NCI-H82 treated with DMSO at 0.1 percent for 48 hours (cell line): ENCODE measurements around the gene DUXB.

Source experiments
- DNase-seq: peaks from one replicate; lab custom pipeline; 2025; ENCODE audit not compliant: unreplicated experiment; lab: John Stamatoyannopoulos, UW

DUXB gene

DNA sequence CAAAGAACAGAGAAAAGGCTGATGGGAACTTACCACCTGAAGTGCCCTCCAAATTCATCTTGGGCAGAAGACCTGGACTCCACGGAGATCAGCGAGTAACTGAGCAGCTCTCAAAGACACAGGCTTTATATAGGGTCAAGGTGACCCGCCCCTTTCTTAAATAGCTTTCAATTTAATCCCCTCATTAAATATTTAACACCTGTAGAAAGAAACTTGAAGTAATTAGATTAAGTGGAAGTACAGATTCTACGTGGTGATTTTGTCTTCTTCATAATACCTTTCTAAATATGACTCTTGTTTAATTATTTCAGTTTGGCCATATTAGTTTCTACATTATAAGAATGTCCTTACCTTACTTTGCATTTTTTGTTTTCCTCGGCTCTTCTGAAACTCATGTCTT lies at the start of gene DUXB:
Gene DUXB, minus strand, starts transcription at position 101 of the 400 bp plus-strand sequence. Its CDS starts 43 bp downstream, at position 58.
- peak; percentile 61 for DNase-seq

DNA sequence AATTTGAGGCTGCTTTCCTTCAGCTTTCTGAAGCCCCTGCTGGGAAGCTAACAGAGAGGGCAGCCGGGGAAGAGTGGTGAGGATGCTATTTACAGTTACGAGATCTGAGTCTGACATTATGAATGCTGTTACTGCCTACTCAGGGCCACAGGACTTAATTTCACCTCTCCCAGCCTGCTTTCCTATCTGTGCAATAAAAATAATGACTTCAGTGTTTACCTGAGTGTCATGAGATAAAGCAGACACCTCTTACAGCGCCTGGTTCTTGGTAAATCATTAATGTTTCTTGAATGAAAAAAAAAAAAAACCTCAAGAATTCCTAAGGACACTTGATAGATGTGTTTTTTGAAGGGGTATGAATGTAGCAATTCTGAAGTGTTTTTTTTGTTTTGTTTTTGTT lies 49.3 kb upstream of the DUXB start:
- no peak for DNase-seq

DNA sequence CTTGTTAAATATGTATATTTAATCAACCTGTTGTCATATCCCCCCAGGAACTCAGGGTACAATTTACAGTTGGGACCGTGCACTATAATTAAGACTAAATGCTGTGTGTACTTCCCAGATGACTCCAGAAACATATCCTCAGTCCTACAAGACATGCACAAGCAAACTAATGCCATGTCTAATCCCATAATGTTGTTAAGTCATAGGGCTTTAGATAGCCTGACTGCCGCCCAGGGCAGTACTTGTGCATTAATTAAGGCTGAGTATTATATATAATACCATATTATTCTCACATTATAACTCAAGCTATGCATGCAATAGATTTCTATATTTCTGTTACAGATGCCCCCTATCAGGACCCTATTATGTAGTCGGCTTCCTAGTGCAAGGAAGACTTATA lies 45.1 kb upstream of the DUXB start:
- peak; percentile 55 for DNase-seq

GRCh38 chr16:75745823-75746222 lies 44.6 kb upstream of the DUXB start:
- no peak for DNase-seq

- no peak for DNase-seq
Measured at GRCh38 chr16:75745242-75745641, 44.0 kb upstream of the DUXB start.

DNA sequence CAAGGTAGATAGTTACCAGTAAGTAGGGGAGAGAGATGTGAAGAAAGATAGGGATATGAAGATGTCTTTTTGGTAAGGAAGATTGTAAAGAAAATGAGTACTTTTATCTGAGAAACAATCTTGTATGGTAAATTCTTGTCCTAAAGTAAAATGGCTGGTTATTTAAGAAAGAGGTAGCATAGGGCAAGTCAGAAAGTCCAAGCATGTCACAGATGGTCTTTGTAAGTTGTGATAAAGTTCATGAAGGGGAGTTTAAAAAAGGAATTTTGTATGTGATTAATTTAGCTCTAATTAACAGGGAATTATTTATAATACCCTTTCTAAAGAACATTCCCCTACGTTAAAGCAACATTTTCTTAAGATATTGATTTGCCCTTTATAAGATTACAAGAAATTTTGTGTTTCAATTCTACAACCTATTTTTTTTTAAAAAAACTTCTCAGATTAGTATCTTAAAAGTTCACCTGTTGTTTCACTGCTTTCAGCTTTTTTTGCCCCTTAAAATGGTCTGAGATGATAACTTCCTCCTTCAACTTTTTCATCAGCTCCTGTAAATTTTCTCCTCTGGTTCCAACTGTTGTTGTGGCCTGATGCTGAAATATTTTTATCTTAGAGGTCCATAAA lies 41.3 kb upstream of the DUXB start:
- DNase-seq, result no peak

DNA sequence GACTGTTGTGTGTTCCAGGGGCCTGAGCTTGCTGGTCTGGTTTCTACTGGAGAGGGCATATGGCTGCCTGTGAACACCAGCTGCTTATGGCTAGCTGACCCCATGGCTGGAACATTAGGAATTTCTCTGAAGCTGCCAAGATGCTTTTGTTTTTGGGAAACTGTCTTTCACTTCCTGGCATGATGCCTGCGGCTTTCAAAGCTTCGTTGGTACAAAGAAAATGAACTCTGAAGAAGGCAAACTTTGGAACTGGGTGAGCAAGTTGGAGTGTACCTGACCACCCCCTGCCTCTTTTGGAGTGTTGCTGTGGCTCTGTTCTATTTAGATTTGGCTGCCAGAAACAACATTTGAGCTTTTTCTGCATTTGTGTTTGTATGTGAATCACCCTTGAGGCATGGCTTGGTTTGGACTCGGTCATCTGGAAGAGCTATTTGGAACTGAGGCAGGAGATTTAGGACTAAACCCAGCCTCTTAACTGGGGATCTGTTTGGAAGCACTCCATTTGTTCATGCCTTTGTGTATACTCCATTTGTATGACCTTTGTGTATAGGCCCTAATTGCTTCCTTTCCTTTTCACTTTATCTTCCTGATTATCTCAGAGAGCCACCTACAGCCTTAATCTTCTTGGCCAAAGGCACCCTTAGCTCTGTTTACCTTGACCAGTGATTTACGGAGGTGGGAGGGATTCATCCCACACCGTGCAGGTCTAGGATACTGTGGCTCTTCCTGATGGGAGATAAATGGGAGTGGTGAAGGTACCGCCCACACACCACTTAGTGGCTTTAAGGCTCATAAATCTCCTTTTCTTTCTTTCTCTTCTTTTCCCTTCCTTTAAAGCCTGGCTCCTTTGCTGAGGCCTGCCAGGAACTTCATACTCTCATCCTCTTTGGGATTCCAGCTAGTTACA lies 32.3 kb upstream of the DUXB start:
- no peak for DNase-seq

- DNase-seq, result no peak
Measured at GRCh38 chr16:75732871-75733270, 31.6 kb upstream of the DUXB start.

GRCh38 chr16:75727221-75727620 lies 26.0 kb upstream of the DUXB start:
- peak; percentile 6 for DNase-seq

GRCh38 chr16:75726390-75726789 lies 25.1 kb upstream of the DUXB start, which contains the start of gene CPHXL:
Gene CPHXL (minus strand): TSS chr16:75726490. CDS start chr16:75726442, 48 bp downstream.
- DNase-seq, result no peak

GRCh38 chr16:75718452-75718851 lies 17.2 kb upstream of the DUXB start:
- no peak for DNase-seq

DNA sequence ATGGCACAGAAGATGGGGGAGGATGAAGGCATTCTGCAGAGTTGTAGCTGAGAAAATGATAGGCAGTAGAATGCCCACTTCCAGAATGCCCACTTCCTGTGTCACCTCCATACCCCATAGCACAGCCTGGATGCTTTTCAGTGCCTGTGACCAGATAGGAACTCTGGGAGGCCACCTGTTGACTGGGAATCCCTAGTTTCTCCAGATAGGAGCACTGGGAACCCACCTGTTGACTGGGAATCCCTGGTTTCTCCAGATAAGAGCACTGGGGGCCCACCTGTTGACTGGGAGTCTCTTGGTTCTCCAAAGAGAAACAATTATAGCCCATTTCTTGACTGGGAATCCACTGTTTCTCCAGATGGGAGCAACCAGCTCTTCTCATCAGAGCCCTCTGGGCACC lies 13.4 kb upstream of the DUXB start:
- no peak for DNase-seq

DNA sequence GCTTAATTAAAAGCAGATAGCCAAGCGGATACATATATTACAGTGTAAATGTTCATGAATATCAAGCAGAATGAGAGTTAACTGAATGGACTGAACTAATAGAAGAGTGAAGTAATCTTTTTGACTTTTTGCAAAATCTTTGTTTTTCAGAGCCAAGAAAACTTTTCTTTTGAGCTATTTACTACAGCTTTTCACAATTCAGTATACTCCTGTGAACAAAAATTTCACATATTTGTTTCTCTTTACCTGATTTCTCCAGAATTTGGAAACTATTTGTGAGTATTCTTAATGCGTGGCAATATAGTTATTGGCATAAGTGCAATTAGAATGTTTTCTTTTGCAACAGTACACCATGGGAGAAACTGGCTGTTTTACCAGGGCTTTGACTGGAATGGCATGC lies 9.1 kb upstream of the DUXB start:
- DNase-seq, result no peak

GRCh38 chr16:75703306-75703705 lies 2.0 kb upstream of the DUXB start:
- DNase-seq, result no peak

DNA sequence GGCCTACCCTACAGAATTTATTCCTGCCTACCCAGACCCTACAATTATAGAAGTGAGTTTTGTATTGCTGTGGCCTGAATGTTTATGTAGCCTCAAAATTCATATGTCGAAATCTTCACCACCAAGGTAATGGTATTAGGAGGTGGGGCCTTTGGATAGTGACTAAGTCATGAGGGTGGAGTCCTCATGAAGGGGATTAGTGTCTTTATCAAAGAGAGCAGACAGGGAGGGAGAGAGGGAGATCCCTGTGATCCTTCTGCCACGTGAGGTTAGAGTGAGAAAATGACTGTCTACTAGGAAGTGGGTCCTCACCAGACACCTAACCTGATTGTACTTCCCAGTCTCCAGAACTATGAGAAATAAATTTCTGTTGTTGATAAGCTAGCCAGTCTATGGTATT lies 981 bp upstream of the DUXB start:
- peak; percentile 46 for DNase-seq

- DNase-seq, result no peak
Measured at GRCh38 chr16:75697571-75697970, 3.7 kb downstream of the DUXB start.

DNA sequence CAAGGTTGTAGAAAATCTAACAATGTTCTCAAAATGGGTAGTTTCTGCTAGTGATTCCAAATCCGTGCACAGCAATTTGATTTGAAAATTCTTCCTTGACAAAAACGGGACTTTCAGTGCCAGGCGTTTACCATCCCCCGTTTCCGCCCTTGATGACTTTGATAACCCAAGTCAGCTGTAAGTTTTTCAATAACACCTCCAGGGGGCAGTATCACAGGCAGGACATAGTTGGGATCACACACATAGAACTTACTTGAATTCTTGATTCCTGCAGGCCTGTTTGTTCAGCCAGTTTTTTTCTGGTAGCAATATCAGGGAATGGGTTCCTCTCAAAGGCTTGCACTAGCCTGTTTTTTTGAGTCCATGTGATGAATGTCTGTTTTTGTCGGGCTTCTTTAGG lies 5.6 kb downstream of the DUXB start:
- DNase-seq, result no peak

GRCh38 chr16:75687361-75687760 lies 13.9 kb downstream of the DUXB start:
- no peak for DNase-seq

GRCh38 chr16:75682308-75682707 lies 19.0 kb downstream of the DUXB start:
- DNase-seq, result no peak

GRCh38 chr16:75679366-75679765 lies 21.9 kb downstream of the DUXB start:
- DNase-seq, result no peak

- no peak for DNase-seq
Measured at GRCh38 chr16:75676909-75677308, 24.4 kb downstream of the DUXB start, which contains the start of gene CPHXL2. Gene CPHXL2 (minus strand): TSS chr16:75677009. CDS start chr16:75676999, 10 bp downstream.

DNA sequence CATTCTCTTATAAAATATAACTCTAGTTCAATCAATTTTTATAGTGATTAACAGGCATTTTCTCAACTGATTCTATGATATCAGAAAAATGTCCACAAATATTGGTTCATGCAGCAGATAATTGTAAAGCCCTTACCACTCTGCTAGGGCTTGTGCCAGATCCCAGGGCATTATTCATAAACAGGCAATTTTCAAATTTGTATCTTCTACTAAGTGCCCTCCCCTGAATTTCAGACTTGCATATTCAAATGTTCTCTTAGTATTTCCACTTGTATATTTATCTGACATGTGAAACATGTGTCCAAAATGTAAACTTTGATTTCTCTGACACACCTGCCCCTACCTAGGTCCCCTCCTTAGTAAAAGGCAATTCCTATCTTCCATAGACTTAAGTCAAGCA lies 33.8 kb downstream of the DUXB start:
- DNase-seq, result no peak
